ENCODE results near the gene ICE2.

DNA sequence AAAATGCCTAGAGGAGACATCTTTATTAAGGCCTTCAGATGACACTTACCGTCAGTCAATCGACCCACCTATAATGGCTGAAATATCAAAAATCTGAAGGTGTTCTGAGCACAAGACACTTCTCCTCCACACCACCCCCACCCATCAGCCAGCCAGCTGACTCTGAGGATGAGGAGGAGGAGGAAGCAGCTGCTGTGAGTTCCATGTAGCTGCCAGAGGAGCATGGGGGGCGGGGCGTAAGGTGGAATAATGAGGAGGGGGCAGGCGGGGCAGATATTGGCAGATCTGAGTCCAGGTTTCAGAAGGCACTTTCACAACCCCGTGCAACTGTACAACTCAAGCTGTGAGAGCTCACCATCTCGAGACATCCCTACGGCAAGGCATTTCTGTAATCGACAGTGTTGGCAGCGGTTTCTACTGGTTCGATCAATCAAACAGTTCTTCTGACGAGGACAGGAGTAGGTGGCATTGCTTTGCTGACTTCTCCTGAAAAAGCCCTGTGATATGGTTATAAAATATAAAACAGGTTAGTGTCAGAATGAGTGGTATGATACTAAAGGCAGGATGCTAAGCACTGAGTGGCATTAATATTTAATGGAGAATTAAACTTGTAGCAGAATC is 35.4 kb upstream of the ICE2 start:
- TF ChIP-seq, protein P1, sequence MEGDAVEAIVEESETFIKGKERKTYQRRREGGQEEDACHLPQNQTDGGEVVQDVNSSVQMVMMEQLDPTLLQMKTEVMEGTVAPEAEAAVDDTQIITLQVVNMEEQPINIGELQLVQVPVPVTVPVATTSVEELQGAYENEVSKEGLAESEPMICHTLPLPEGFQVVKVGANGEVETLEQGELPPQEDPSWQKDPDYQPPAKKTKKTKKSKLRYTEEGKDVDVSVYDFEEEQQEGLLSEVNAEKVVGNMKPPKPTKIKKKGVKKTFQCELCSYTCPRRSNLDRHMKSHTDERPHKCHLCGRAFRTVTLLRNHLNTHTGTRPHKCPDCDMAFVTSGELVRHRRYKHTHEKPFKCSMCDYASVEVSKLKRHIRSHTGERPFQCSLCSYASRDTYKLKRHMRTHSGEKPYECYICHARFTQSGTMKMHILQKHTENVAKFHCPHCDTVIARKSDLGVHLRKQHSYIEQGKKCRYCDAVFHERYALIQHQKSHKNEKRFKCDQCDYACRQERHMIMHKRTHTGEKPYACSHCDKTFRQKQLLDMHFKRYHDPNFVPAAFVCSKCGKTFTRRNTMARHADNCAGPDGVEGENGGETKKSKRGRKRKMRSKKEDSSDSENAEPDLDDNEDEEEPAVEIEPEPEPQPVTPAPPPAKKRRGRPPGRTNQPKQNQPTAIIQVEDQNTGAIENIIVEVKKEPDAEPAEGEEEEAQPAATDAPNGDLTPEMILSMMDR (IDR thresholded peaks at IDR 0.05), result no peak
- no peak for TF ChIP-seq EP300 (IDR thresholded peaks at IDR 0.05)
